GM12891 (cell line): ENCODE measurements around the gene THSD8.

Experiments
- PAX5 ChIP-seq: IDR thresholded peaks from 2 replicates; pipeline ENCODE4 v1.6.1; 2011; ENCODE audit warnings: low read length, moderate library complexity, mild to moderate bottlenecking; ENCODE audit not compliant: insufficient read depth, severe bottlenecking
- POLR2A ChIP-seq: IDR thresholded peaks from 2 replicates; pipeline ENCODE4 v1.6.1; 2011; ENCODE audit warnings: low read depth, low read length, control low read depth
- POLR2AphosphoS5 ChIP-seq: IDR thresholded peaks from 2 replicates; pipeline ENCODE4 v1.6.1; 2011; ENCODE audit warnings: low read depth, low read length, control low read depth
- POU2F2 ChIP-seq: IDR thresholded peaks from 2 replicates; pipeline ENCODE4 v1.6.1; 2011; ENCODE audit warnings: low read depth, mild to moderate bottlenecking, control low read depth, low read length, moderate library complexity
- SPI1 ChIP-seq: IDR thresholded peaks from 2 replicates; pipeline ENCODE4 v1.6.1; 2011; ENCODE audit warnings: low read depth, low read length, control low read depth
- TAF1 ChIP-seq: IDR thresholded peaks from 2 replicates; pipeline ENCODE4 v1.6.1; 2011; ENCODE audit warnings: low read depth, low read length, control low read depth

DNA sequence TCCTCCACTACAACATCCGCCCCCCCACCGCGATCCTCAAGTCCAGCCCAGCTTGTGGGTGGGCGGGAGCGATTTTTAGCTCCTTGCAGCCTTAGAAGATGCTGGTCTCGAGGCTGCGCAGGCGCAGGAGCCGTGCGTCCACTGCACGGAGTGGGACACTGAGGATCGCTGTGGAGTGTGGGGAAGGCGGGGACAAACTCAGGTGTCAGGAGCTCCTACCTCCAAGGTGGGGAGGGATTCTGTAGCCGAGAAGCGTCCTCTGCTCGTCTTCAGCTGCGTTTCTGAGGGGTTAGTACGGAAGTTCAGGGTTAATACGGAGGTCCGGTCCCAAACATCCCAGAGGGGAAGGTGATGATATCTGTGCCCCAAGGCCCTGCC is 32.7 kb downstream of the THSD8 start, which contains the start of gene RTBDN:
- TF ChIP-seq TAF1 (no peak), POLR2A (no peak), POLR2AphosphoS5 (no peak), SPI1 (no peak), PAX5 (no peak), POU2F2 (no peak)
